SJSA1 (cell line): Measurements from ENCODE around the gene MUC5B. TPM values are rescaled to one million over a fixed set of nuclear protein-coding genes. Genes with fewer than 3 reads are reported as not detected.

Experiments used
- DNase-seq, 2 experiments: peaks; one replicate each; pipeline ENCODE4 v3.0.0-alpha.2; 2015 to 2020; ENCODE audit warnings: low spot score in 2 of 2, low read depth in 1 of 2
- H3K27ac ChIP-seq: fragments of 250-450 bp; sonication (Bioruptor Pico); 2 replicates; pipeline ENCODE4 v1.5.1; 2020; ENCODE audit warnings: mild to moderate bottlenecking, moderate library complexity
- H3K27me3 ChIP-seq: fragments of 250-450 bp; sonication (Bioruptor Pico); replicated peaks from 2 replicates; pipeline ENCODE4 v1.5.1; 2020; ENCODE audit warnings: mild to moderate bottlenecking, moderate library complexity
- H3K36me3 ChIP-seq: fragments of 250-450 bp; sonication (Bioruptor Pico); 2 replicates; pipeline ENCODE4 v1.5.1; 2020; ENCODE audit warnings: mild to moderate bottlenecking
- H3K4me1 ChIP-seq: fragments of 250-450 bp; sonication (Bioruptor Pico); replicated peaks from 2 replicates; pipeline ENCODE4 v1.6.1; 2021; ENCODE audit warnings: mild to moderate bottlenecking
- H3K4me3 ChIP-seq: fragments of 250-450 bp; sonication (Bioruptor Pico); 2 replicates; pipeline ENCODE4 v1.5.1; 2020; ENCODE audit warnings: mild to moderate bottlenecking
- H3K9me3 ChIP-seq: fragments of 250-450 bp; sonication (Bioruptor Pico); replicated peaks from 2 replicates; pipeline ENCODE4 v1.5.1; 2020; ENCODE audit warnings: mild to moderate bottlenecking
- total RNA-seq: library from RNA; depleted of rRNA; stranded (reverse); fragments of >200 nt; shearing (Covaris generic); gene quantifications from 2 replicates; pipeline ENCODE4 v1.2.3, GENCODE V29; 2014

MUC5B gene
- total RNA-seq, 1 experiment from 2014 or later: not detected

DNA sequence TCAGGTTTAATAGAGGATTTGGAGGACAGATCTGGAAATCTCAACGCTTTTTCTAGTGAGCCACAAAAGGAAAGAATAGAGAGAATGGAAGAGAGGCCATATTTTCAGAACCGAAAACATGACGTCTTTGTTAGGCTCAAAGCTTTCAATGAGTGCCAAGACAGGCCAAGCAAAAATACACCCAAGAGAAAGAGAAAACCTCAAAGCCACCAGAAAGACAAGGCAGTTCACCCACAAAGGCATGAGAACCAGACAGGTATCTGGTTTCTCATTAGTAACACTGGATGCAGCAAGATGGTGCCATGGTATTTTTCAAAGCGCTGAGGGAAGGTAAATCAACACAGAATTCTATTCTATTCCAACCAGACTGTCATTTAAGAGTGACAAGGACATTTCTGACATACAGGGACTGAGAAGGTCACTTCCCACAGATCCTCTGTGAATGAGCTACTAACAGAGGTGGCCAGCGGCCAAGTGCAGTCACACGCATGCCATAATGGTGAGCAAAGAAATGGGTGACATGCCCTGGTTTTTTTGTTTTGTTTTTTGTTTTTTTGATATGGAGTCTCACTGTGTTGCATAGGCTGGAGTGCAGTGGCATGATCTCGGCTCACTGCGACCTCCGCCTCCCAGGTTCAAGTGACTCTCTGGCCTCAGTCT is 44.7 kb downstream of the MUC5B start:
- Histone ChIP-seq H3K4me3 (no peak overlapping the region), H3K9me3 (no peaks in the 10 kb centered on the region), H3K27me3 (no peaks in the 10 kb centered on the region), H3K27ac (no peak overlapping the region), H3K4me1 (peaks cover 5% of the 10 kb centered on the region), H3K36me3 (no peaks in the 10 kb centered on the region)
- no peak for DNase-seq

DNA sequence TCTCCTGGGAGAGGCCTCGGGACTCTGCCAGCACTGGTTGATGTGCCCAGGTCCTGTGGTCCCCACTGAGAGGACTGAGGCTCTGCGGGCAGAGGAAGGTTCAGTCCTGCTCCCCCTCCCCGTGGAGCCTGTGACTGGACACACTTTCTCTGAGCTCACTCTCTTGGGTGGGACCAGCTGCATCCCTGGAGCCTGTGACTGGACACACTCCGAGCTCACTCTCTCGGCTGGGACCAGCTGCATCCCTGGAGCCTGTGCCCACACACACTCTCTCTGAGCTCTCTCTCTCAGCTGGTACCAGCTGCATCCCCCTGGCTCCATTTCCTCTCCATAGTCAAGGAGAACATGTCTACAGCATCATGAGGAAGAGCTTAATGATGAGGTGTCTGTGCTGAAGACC is 47.1 kb downstream of the MUC5B start:
- H3K27me3 ChIP-seq: no peaks in the 10 kb centered on the region
- no peaks in the 10 kb centered on the region for H3K4me1 ChIP-seq
- H3K4me3 ChIP-seq: no peak overlapping the region
- no peaks in the 10 kb centered on the region for H3K36me3 ChIP-seq
- H3K9me3 ChIP-seq: no peaks in the 10 kb centered on the region
- H3K27ac ChIP-seq: no peak overlapping the region
- DNase-seq: no peak

DNA sequence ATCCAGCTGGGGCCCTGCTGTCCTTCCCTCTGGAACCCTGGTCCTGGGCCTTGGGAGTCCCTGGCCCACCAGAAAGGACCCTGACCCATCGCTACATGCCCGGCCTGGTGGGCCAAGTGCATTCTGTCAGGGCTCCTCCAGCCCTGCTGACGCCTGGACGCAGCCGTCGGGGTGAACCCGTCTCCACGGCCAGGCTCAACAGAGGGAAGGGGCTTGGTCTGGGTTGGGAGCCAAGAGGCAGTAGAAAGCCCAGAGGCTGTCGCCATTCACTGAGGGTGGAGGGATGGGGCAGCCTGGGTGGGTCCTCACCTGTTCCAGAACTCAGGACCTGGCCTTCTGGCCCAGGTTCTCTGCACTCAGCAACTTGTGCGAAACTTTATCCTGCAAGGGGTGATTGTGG is 47.6 kb downstream of the MUC5B start:
- Histone ChIP-seq H3K9me3 (no peaks in the 10 kb centered on the region), H3K4me1 (no peaks in the 10 kb centered on the region), H3K4me3 (no peak overlapping the region), H3K36me3 (no peaks in the 10 kb centered on the region), H3K27me3 (no peaks in the 10 kb centered on the region), H3K27ac (no peak overlapping the region)
- DNase-seq: no peak

DNA sequence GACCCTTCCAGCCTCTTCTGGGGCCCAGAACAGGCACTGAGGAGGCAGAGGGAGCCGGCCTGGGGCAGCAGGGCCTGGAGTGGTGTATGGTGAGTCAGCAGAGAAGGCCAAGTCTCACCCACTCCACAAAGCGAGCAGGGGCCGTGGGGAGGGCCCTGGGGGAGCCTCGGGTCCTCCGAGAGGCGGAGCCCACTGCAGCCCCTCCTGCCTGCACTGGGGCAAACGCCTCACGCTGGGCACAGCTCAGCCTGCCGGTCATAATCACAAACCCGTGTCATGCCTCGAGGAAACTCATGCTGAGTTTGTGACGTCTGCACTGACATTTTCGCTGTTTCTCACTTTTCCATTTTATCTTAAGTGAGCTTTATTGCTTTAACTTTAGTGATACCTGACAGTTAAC is 48.1 kb downstream of the MUC5B start:
- no peaks in the 10 kb centered on the region for H3K9me3 ChIP-seq
- H3K27me3 ChIP-seq: no peaks in the 10 kb centered on the region
- H3K4me1 ChIP-seq: no peaks in the 10 kb centered on the region
- no peaks in the 10 kb centered on the region for H3K36me3 ChIP-seq
- no peak overlapping the region for H3K4me3 ChIP-seq
- no peak for DNase-seq
- H3K27ac ChIP-seq: no peak overlapping the region

DNA sequence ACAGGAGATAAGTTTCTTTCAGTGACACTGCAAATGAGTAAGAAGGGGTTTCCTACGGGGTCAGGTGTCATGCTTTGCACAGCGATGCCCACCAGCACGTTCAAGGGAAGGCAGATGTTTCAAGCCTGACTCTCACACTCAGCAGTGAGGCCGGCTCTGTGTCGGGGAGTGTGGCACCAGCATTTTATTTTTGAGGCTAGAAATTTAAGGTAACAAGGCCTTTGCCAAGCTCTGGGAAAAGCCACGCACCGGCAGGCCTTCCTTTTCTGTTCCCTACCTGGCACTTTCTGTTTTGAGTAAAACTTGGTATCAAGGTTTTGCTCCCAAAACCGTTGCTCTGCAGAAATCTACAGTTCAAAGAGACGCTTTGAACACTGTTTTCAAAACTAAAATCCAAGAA is 48.5 kb downstream of the MUC5B start:
- H3K9me3 ChIP-seq: no peaks in the 10 kb centered on the region
- no peak overlapping the region for H3K27ac ChIP-seq
- H3K36me3 ChIP-seq: no peaks in the 10 kb centered on the region
- no peaks in the 10 kb centered on the region for H3K4me1 ChIP-seq
- H3K4me3 ChIP-seq: no peak overlapping the region
- H3K27me3 ChIP-seq: no peaks in the 10 kb centered on the region
- no peak for DNase-seq

DNA sequence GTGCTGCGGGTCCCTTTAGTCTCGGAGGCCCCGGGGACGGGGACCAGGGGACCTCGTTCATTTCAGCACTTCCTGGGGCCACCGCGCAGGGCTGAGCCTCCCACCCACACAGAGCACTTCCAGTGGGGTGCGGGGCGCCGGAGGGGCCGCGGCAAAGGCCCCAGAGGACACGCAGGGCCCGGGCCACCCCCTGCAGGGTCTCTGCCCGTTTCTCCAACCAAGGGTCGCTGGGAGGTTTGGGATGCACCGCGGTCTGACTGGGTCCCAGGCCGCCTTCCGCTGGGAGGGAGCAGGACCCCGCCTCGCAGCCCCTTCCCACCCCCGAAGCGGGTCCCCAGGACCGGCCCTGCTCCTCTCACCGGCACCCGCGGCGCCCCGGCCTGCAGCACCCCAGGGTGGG is 49.1 kb downstream of the MUC5B start:
- no peak overlapping the region for H3K4me3 ChIP-seq
- no peaks in the 10 kb centered on the region for H3K4me1 ChIP-seq
- H3K9me3 ChIP-seq: no peaks in the 10 kb centered on the region
- H3K27me3 ChIP-seq: no peaks in the 10 kb centered on the region
- no peaks in the 10 kb centered on the region for H3K36me3 ChIP-seq
- DNase-seq: no peak
- no peak overlapping the region for H3K27ac ChIP-seq

DNA sequence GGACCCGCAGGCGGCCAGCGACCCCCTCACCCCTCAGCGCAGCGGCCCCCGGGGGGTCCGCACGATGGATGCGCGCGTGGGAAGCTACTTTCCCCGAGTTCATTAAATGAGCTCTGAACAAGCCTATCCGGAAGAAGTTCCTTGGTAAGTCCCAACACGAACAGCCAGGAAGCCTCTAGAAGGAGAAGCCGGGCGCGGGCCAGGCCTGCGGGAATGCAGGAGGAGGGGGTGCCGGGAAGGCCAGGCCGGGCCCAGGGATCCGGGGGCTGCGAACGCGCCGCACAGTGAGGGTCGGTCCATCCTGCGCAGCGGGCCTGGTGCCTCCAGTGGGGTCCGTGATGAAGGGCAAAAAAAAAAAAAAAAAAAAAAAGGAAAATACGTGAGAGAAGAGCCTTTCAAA is 49.7 kb downstream of the MUC5B start:
- Histone ChIP-seq H3K27me3 (no peaks in the 10 kb centered on the region), H3K9me3 (no peaks in the 10 kb centered on the region), H3K36me3 (no peaks in the 10 kb centered on the region), H3K27ac (no peak overlapping the region), H3K4me3 (no peak overlapping the region), H3K4me1 (no peaks in the 10 kb centered on the region)
- no peak for DNase-seq

- H3K9me3 ChIP-seq: no peaks in the 10 kb centered on the region
- H3K4me1 ChIP-seq: no peaks in the 10 kb centered on the region
- H3K4me3 ChIP-seq: no peak overlapping the region
Observed at GRCh38 chr11:1274501-1274900, 51.6 kb downstream of the MUC5B start.

GRCh38 chr11:1275021-1275420 is 52.2 kb downstream of the MUC5B start:
- H3K4me3 ChIP-seq: no peak overlapping the region
- DNase-seq: no peak
- H3K9me3 ChIP-seq: no peaks in the 10 kb centered on the region
- no peaks in the 10 kb centered on the region for H3K36me3 ChIP-seq
- no peaks in the 10 kb centered on the region for H3K4me1 ChIP-seq
- H3K27ac ChIP-seq: no peak overlapping the region
- H3K27me3 ChIP-seq: no peaks in the 10 kb centered on the region

More at GRCh38 chr11:1274501-1274900, 51.6 kb downstream of the MUC5B start:
- Histone ChIP-seq H3K36me3 (no peaks in the 10 kb centered on the region), H3K27me3 (no peaks in the 10 kb centered on the region), H3K27ac (no peak overlapping the region)
- no peak for DNase-seq

DNA sequence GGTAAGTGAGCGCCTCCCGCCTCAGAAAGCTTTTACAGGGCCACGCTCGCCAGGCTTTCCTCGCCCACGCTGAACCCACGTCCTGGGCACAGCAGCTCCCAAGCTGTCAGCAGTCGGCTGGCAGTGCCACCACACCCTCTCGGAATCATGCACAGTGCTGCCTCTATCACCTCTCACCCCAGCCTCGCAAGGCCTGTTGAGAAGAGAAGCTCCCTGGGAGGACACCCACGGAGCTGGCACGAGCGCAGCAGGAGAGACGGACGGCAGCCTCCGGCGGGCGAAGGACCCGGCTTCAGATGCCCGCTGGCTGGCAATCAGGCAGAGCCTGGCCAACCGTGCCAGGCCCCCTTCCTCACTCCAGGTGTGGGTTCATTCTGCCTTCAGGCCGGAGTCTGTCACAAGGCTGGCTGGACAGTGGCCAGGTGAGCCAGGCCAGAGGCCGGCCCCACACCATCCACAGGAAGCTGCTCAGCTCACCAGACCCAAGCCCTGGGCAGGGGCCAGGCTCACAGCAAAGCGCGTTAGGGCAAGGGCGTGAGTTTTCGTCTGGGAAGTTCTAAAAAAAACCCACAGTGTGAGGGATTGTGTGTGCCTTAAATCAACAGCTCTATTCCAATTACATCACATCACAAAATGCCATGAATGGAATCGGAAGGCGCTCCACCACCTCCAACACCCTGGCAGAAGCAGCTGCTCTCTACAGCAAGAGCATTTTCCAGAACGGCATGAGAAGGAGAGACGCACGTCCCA is 53.4 kb downstream of the MUC5B start:
- DNase-seq: no peak
- Histone ChIP-seq H3K4me3 (no peak overlapping the region), H3K4me1 (no peaks in the 10 kb centered on the region), H3K36me3 (no peaks in the 10 kb centered on the region), H3K27me3 (no peaks in the 10 kb centered on the region), H3K27ac (no peak overlapping the region), H3K9me3 (no peaks in the 10 kb centered on the region)

DNA sequence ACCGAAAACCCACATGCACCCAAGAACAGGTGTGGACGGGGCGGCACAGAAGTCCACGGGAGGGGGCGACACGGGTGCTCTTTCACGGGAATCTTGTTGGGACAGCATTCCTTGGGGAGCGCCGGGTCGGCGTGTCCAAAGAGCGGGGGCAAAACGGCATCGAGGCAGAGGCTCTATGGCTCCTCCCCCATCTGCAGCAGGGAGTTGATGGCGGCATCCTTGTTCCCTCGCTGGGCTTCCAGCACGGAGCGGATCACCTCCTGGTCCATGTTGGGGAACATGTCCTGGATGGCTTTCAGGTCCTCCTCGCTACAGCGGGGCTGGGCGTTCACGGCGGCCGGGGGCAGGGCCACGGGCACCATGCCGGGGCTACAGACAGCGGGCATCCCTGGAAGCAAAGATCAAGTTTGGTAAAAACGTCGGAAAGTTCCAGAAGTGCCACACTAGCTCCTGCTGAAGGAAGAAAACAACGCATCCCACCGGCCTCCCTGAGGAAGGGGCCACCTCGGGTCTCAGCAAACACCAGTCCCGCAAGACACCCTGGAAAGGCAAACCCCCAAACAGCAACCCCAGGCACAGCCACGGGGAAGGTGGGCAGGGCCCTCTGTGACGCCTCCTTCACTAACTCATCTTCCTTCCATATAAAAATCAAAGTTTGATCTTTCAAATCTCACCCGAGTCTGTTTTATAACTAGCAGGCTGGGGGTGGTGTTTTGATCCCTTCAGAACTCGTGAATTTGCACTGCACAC is 54.2 kb downstream of the MUC5B start:
- no peaks in the 10 kb centered on the region for H3K27me3 ChIP-seq
- H3K4me3 ChIP-seq: no peak overlapping the region
- no peaks in the 10 kb centered on the region for H3K9me3 ChIP-seq
- no peak overlapping the region for H3K27ac ChIP-seq
- no peak for DNase-seq
- H3K4me1 ChIP-seq: no peaks in the 10 kb centered on the region
- no peaks in the 10 kb centered on the region for H3K36me3 ChIP-seq

GRCh38 chr11:1277936-1278512 is 55.2 kb downstream of the MUC5B start:
- no peaks in the 10 kb centered on the region for H3K36me3 ChIP-seq
- DNase-seq: no peak
- H3K4me1 ChIP-seq: no peaks in the 10 kb centered on the region
- no peaks in the 10 kb centered on the region for H3K9me3 ChIP-seq
- H3K27ac ChIP-seq: no peak overlapping the region
- no peak overlapping the region for H3K4me3 ChIP-seq
- H3K27me3 ChIP-seq: no peaks in the 10 kb centered on the region

DNA sequence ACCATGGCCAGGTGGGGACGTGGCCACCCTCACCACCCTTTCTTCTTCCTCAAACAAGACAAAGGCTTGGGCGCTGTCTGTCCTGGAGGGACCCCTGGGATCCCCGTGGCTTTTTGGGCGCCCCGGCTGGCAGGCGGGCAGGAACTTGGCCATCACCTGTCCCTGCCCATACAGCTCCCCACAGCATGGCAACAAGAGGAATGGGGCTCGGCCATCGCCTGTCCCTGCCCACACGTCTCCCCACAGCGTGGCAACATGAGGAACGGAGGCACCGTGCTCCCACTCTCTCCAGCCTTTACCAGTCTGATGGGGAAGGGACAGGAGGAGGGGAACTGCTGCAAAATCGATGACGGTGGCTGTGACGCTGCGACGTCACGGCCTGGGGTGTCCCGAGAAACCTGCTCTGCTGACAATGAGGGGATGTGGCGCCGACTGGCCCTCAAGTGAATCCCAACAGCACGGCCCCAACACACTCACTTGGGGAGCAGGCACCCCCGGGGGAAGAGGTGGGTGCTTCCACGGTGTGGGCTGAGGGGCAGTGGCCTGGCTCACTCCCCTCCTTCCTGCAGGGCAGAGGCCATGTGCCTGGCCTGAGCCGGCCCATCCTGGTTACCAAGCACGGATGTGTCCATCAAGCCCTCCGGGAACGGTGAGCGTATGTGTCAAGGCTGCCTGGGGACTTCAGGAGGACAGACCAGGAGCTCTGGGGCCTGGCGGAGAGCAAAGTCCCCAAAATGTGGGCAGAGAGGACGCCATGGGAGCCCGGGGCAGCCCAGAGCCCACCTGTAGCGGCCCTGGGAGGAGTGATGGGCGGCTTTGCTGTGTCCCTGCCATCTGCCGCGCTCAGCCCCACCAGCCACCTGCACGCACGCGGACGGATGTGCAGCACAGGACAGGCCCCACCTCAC is 56.2 kb downstream of the MUC5B start:
- H3K4me1 ChIP-seq: no peaks in the 10 kb centered on the region
- no peaks in the 10 kb centered on the region for H3K27me3 ChIP-seq
- H3K4me3 ChIP-seq: no peak overlapping the region
- DNase-seq: no peak
- H3K9me3 ChIP-seq: no peaks in the 10 kb centered on the region
- no peaks in the 10 kb centered on the region for H3K36me3 ChIP-seq
- H3K27ac ChIP-seq: no peak overlapping the region
